SU-DHL-6 (cell line): ENCODE results near the gene NAGPA.

ENCODE experiments used
- EZH2phosphoT487 ChIP-seq: fragments of 200-600 bp; sonication (generic), shearing (Covaris generic); conservative IDR thresholded peaks from 2 replicates; pipeline ENCODE4 v1.6.1; 2018; ENCODE audit warnings: mild to moderate bottlenecking, antibody characterized with exemption, low read length, moderate library complexity, mixed read lengths
- TF ChIP-seq, protein P1 (sequence below): fragments of 200-600 bp; sonication (generic); IDR thresholded peaks from one replicate; pipeline ENCODE4 v1.5.1; 2017; ENCODE audit warnings: antibody characterized with exemption, mild to moderate bottlenecking, low read length, moderate library complexity; ENCODE audit not compliant: insufficient read depth, poor library complexity, severe bottlenecking

DNA sequence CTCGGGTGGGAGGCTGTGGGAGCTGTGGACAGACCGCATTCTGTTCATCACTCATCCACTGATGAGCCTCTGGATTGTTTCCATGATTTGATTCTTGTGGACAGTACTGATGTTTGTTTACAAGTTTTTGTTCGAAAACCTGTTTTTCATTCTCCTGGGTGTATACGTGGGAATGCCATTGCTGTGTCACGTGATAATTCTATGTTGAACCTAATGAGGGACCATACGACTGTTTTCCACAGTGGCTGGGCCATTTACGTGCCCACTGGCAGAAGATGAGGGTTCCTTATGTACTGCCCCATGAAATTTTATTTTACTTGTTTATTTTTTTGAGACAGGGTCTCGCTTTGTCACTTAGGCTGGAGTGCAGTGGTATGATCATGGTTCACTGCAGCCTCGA, 35.3 kb upstream of the NAGPA start:
- TF ChIP-seq, protein P1, sequence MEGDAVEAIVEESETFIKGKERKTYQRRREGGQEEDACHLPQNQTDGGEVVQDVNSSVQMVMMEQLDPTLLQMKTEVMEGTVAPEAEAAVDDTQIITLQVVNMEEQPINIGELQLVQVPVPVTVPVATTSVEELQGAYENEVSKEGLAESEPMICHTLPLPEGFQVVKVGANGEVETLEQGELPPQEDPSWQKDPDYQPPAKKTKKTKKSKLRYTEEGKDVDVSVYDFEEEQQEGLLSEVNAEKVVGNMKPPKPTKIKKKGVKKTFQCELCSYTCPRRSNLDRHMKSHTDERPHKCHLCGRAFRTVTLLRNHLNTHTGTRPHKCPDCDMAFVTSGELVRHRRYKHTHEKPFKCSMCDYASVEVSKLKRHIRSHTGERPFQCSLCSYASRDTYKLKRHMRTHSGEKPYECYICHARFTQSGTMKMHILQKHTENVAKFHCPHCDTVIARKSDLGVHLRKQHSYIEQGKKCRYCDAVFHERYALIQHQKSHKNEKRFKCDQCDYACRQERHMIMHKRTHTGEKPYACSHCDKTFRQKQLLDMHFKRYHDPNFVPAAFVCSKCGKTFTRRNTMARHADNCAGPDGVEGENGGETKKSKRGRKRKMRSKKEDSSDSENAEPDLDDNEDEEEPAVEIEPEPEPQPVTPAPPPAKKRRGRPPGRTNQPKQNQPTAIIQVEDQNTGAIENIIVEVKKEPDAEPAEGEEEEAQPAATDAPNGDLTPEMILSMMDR: no peak
- TF ChIP-seq EZH2phosphoT487: no peak
